HG03457 (cell line): Measurements from ENCODE around the gene ANO2.

Source experiments
- ATAC-seq: cut with Tn5 transposase; IDR thresholded peaks from one replicate; pipeline ENCODE4 v1.9.1; 2021; ENCODE audit warnings: moderate number of reproducible peaks; ENCODE audit not compliant: unreplicated experiment

ANO2 gene

GRCh38 chr12:5945071-5946008 lies at the start of gene ANO2:
ANO2 (minus strand) TSS chr12:5945259; CDS start chr12:5945217, 42 bp downstream.
- no peak for ATAC-seq

- no peak for ATAC-seq
Measured at GRCh38 chr12:5989621-5990020, 44.6 kb upstream of the ANO2 start.

- ATAC-seq = no peak
Measured at GRCh38 chr12:5988659-5989116, 43.6 kb upstream of the ANO2 start.

GRCh38 chr12:5988088-5988487 lies 43.0 kb upstream of the ANO2 start:
- no peak for ATAC-seq

GRCh38 chr12:5987573-5987972 lies 42.5 kb upstream of the ANO2 start:
- no peak for ATAC-seq

- no peak for ATAC-seq
Measured at GRCh38 chr12:5985471-5985870, 40.4 kb upstream of the ANO2 start.

GRCh38 chr12:5984873-5985272 lies 39.8 kb upstream of the ANO2 start:
- no peak for ATAC-seq

- no peak for ATAC-seq
Measured at GRCh38 chr12:5982106-5982505, 37.0 kb upstream of the ANO2 start.

- ATAC-seq = no peak
Measured at GRCh38 chr12:5977556-5977955, 32.5 kb upstream of the ANO2 start.

- no peak for ATAC-seq
Measured at GRCh38 chr12:5976711-5977110, 31.7 kb upstream of the ANO2 start.

GRCh38 chr12:5976196-5976595 lies 31.1 kb upstream of the ANO2 start:
- no peak for ATAC-seq

- no peak for ATAC-seq
Measured at GRCh38 chr12:5973461-5974115, 28.5 kb upstream of the ANO2 start.

- no peak for ATAC-seq
Measured at GRCh38 chr12:5972387-5972786, 27.3 kb upstream of the ANO2 start.

GRCh38 chr12:5971194-5971850 lies 26.3 kb upstream of the ANO2 start:
- no peak for ATAC-seq

- ATAC-seq = no peak
Measured at GRCh38 chr12:5969974-5970690, 25.1 kb upstream of the ANO2 start.

GRCh38 chr12:5969156-5969973 lies 24.3 kb upstream of the ANO2 start:
- ATAC-seq = no peak

- ATAC-seq = no peak
Measured at GRCh38 chr12:5967645-5968415, 22.8 kb upstream of the ANO2 start.

- ATAC-seq = no peak
Measured at GRCh38 chr12:5966486-5967095, 21.5 kb upstream of the ANO2 start.

GRCh38 chr12:5965950-5966383 lies 20.9 kb upstream of the ANO2 start:
- ATAC-seq = no peak
